ENCODE results near the gene TNFAIP8L1.

The TNFAIP8L1 gene

DNA sequence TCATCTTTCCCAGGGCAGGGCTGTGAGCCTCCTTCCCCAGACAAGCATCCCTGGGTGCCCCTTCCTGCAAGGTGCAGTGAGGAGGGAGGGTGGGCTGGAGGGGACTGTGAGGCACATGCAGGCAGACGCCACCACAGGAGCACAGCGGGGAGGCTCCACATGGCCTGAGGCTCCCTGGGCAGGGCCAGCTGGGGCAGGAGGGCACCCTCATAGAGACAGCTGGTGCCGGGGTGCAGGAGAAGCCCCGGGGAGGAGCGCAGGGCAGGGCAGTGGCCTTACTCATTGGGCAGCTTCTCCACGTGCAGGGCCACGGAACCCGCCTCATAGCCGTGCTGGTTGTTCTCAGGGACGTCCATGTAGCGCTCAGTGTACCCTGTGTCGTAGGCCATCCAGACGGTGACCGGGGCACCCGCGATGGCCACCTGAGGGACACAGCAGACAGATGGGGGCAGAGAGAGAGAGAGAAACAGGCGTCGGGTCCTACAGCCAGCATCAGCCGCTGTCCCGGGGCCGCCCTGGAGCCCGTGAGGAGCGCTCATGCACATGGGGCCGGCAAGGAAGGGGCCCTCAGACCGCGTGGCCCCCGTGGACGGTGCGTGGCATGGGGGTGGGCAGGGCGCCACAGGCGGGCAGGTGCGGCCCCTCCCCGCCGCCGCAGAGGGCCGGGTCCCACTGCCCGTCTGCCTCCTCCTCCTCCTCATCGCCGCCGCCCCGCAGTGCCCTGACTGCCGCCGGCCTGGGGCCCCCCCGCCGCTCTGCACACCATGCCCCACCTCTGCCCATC lies 43.3 kb downstream of the TNFAIP8L1 start:
- no peak for DNase-seq

DNA sequence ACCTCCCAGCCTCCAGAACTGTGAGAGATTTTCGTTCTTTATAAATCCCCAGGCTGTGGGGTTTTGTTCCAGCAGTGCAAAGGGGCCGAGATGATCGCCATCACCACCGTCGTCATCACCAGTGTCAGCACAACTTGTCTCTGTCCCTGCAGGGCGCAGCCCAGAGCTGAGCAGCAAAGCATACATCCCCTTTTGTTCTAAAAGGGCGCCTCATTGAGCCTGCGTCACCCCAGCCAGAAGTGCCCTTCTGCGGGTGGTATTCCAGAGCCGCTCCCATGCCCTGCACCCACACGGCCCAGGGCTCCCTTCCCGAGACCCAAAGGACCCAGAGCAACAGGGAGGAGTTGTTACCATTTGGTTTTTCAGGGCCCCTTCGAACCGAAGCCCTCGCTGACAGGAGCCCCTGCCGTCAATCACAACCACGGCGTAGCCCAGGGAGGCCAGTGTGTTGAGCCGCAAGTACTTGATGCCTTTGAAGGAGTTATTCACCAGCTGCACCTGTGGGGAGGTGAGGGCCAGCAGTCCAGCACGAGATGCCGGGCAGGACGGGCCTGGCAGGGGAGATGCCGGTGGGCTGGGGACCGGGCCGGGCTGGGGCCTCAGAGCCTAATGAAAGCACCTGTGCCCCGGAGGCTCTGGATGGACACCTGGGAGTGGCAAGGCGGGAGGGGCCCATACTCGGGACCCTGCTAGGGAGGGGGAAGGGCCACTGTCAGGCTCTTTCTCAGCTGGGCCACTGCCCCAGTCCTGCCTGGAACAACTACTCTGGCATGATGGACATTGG lies 45.2 kb downstream of the TNFAIP8L1 start:
- DNase-seq: no peak

DNA sequence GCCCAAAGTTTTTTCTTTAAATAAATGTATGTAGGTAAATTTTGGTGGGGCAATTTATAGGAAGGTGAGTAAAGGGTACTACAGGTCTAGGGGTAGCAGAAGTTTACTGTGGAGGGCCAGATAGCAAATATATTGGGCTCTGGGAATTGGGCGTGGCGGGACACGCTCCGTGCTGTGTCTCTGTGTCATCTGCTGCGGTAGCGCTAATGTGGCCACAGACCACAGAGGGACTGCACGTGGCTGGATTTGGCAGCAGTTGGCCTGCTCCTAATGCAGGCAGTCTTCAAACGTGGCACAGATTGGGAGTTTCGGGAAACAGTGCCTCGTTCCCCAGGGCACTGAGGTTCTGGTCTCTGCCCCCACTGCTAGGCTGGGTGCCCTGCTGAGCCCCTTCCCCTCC lies 47.4 kb downstream of the TNFAIP8L1 start:
- no peak for DNase-seq

DNA sequence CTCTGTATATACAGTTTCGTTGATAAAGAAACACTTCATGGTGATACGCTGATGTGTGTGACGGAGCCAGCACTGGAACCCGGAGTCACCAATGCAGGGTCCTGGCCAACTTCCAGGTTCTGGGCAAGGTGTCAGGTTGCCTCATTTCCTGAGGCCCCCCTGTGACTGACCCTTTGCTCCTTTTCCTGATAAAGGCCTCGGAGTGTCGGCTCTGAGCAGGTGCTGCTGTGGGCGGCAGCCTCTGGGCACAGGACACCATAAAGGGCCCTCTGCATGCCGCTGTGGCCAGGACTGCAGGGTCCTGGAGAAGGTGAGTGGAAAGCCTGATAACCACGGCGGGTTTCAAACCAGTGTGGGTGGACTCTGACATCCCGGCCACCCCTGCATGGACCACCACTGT lies 48.1 kb downstream of the TNFAIP8L1 start:
- DNase-seq: no peak

DNA sequence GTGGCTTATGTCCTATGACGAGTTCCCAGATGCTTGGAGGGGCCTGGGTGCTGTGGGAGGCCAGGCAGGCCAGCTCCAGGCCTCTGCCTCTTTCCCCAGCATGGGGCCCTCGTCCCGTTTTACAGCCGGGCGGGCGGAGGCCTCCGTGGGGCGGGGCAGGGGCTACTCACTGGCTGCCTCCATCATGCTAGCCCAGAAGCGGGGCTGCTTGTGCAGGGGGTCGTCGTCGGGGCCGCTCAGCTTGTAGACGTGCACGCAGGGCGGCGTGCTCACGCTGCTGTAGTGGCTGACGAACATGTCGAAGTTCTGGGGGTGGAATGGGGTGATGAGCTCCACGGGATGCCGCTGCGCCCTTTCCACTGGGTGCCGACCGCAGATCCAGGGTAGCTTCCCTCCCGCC lies 49.3 kb downstream of the TNFAIP8L1 start:
- DNase-seq: no peak

DNA sequence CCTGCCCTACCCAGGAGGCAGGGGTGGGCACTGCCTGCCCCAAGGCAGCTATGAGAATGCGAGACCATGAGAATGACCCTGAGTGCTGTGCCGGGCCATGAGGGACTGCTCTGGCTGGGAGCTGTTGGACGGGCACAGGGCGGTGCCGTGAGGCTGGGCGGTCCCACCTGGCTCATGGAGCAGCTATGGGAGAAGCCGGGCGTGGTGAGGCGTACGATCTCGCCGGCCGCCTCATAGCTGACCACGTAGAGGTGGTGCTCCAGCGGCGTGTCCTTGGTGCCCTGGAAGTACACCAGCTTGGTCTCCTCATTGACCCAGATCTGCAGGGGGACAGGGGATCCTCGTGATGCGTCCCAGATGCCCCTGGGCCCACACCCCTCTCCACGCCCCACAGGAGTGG lies 50.1 kb downstream of the TNFAIP8L1 start:
- DNase-seq: no peak

DNA sequence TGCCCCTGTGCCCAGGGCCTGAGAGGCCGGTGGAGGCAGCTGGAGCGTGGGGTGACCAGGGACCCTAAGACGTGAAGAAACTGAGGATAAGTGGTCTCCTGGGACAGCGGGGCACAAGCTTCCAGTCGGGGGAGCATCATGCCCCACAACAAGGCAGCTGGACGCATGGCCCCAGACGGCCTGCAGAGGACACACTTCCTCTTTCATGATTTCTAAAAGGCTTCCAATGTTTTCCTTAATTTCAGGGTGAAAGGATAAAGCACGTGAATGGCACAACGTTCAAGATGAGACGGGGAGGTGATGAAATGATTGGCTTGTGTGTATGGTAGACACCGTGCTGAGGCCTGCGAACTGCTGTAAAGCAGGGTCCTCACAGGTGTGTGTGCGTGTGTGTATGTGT lies 51.0 kb downstream of the TNFAIP8L1 start:
- DNase-seq: no peak

DNA sequence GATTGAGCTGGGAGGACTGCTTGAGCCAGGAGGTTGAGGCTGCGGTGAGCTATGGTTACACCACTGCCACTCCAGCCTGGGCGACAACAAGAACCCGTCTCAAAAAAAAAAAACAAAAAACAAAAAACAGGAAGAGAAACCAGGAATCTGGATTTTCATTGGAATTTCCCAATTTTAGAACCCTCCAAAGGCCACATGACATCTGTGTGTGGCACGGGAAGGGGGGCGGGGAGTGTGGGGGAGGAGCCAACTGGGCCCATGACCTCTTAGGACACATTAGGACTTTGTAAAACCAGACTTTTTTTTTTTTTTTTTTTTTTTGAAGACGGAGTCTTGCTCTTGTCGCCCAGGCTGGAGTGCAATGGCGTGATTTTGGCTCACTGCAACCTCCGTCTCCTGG lies 52.1 kb downstream of the TNFAIP8L1 start:
- DNase-seq: no peak

DNA sequence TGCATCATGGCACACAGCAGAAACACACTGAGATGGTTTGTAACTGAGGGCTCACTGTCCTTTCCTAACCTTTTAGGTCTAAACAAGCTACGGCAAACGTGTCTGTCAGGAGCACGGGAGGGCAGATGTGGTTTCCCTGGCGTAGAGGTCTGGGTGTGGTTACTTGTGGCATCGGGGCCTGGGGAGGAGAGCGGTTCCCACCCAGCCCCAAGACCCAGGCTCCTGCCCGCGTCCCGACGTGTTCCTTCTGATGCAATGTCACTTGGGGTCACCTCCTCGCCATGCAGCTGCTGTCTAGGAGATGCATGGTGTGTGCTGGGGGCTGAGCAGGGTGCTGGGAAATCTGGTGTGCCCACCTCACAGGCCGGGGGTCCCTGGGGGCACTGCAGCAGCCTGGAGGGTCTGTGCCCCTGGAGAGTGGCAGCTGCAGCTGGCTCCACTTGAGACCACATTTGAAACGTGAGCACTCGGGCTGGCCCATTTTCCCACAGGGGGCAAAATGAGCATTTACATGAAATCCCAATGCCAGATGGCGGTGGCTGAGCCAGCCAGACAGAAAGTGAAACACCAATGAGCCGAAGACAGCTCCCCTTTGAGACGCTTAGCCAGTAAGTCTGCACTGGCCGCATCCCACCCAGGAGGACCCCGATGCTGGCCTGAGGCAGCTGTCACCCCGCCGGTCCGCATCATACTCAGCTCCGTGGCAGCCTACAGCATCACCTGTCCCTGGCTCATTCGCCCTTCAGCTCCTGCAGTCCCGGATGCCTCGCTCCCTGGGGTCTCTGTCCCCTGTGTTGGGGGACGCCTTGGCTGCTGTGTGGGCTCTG lies 53.1 kb downstream of the TNFAIP8L1 start:
- no peak for DNase-seq

DNA sequence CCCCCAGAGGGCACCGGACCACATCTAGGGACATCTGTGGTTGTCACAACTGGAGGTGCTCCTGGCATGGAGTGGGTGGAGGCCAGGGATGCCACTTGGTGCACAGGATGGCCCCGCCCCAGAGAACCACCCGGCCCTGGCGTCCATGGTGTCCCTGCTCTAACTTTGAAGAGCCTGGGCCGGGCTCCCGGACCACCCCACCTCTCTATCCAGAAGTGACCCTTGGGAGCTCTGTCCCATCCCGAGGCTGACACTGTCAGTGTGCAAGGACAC lies 53.7 kb downstream of the TNFAIP8L1 start:
- no peak for DNase-seq

DNA sequence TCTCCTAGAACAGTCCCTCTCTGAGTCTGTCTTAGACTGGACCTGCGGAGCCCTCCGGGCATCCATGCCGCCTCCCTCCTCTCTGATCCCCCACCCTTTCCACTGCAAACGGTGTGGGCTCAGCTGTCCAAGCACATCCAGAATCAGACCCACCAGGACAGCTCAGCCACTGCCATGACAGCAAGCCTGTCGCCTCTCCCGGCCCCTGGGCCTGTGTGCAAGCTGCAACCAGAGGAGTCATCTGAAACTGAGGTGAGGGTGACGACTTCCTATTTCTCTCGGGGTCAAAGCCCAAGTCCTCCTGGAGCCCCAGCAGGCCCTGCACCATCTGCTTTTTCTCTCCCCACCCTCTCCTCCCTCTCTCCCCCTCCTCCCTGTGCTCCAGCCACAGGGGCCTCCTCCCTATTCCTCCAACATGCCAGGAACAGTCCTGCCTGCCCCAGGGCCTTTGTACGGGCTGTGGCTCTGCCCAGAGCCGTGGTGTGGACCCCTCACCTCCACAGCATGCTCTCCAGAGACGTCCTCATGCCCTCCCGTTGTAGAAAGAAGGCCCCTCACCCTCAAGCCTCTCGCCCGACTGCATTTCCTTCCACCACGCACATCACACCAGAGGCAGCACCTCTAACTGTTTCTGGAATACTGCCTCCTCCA lies 54.3 kb downstream of the TNFAIP8L1 start:
- no peak for DNase-seq

DNA sequence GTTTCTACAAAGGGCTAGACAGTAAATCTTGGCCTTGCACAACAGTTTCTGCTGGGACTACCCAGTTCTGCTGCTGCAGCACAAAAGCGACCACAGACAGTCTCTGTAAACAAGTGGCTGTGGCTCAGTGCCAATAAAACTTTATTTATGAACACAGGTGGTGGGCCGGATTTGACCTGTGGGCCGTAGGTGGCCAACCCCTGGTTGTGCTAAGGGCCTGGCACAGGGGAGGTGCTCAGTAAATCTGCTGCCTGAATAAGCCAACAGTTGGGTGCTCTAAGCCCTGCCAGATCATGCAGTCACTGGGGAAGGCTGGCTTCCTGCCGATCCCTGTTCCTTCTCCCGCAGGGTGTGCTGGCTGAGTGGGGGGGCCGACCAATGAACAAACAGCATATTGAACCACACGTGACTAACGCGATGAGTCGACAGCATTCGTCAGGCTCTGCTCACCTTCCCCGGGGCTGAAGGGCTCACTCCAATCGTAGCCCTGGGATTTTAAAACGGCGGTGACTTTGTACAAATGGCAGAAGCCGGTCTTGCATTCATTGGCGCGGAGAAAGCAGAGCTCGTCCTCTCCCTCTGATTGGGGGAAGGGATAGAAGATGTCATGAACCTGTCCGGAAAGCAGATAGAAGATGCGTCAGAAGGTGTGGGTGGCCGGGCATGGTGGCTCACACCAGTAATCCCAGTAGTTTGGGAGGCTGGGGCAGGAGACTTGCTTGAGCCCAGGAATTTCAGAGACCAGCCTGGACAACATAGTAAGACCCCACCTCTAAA lies 55.1 kb downstream of the TNFAIP8L1 start:
- DNase-seq: no peak

DNA sequence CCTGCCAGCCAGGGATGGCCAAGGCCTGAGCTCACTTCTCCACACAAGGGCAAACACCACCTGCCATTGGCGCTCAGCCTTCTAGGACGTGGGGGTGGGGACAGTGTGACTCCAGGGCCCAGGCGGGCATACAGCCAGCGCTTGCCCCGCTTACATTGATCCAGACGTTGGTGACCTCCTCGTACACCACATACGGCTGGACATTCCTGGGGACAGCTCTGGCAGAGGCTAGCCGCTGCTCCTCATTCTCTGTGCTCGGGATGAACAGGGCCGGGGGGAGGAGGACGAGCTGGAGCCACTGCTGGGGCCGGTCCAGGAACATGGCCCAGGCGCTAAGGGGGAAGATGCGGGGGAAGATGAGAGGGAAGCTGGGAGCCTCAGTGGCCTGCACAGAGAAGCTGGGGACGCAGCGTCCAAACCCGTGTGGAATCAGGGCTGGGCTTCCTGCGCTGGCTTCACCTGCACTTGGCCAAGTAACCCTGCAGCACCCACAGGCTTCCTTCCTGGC lies 56.0 kb downstream of the TNFAIP8L1 start:
- DNase-seq: no peak

DNA sequence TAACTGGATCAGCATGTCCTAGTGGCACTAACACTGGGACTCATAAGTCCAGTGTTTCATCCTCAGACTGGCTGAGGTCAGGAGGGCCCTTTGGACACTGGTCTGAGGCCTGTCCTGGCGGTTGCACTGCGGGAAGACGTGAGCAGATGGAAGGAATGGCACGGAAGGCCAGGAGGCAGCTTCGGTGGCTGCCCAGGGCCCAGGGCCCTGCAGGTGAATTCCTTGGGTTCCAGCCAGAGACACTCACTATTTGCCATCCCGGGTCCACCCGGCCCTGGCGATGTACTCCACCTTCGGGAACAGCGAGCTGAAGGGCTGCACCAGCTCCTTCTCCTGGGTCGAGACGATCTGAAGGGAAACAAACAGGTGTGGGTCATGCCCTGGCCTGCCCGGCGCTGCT lies 58.0 kb downstream of the TNFAIP8L1 start:
- DNase-seq: no peak

DNA sequence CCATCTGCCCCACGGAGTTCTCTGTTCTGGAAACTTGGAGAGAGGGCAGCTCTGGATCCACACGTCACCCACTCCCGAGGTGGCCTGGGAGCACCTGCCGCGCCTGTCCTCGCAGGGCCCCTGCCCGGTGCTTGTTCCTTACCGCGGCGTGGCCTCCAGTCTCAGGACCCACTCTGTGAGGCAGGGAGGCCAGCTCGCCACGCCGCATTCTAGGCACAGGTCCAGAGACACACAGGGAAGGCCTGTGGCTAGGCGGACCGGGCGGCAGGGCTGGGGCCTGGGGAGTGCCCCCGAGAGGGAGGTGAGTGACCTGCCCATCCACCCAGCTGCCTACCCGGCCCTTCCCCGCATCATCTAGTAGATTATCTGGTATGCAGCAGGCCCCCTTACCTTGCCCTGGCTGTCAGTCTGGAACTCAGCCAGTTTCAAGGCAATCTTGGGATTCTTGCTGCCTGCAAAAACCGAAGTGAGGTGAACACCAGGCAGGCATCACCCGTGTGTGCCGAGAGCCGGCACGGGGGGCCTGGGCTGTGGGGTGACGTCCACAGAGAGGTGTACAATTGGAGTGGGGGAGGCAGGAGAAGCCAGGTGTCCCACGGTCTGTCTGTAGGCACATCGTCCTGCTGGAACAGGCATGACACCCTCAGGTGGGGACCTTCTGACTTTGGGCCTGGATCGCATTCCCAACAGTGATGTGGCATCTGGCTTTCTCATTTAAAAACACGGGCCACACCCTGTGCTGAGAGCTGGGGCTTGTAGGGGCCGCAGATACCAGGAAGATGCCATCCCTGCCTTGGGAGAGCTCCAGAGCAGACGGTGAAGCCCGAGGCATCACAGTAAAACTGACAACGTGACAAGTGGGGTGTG lies 60.7 kb downstream of the TNFAIP8L1 start:
- no peak for DNase-seq

DNA sequence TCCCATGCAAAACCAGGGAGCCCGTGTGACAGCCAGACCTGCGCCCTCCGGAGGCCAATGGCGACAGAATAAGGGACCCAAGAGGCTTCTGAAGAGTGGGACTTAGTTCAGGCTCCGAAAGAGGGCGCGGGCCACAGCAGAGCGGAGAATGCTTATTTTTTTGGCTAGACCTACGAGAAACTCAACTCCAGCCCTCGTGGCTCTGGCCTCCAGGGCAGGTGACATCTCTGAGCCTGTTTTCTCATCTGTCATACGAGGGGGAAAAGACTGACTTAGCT lies 61.3 kb downstream of the TNFAIP8L1 start:
- no peak for DNase-seq

DNA sequence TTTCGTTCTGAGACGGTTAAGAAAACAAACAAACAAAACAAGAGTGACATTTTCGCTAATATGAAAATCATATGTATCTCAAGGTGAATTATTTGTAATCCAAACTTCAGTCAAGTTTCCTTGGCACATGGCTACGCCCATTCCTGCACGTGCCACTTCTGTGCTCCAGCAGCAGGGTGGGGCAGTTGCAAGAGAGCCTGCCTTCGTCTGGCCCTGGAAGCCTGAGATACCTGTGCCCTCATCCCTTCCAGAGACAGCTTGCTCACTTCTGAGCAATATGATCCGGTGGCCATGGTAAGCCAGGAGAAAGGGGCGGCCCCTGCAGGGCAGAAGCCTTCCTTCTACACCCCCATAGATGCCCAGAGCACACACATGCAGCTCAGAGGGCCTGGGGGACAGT lies 62.2 kb downstream of the TNFAIP8L1 start:
- DNase-seq: no peak

DNA sequence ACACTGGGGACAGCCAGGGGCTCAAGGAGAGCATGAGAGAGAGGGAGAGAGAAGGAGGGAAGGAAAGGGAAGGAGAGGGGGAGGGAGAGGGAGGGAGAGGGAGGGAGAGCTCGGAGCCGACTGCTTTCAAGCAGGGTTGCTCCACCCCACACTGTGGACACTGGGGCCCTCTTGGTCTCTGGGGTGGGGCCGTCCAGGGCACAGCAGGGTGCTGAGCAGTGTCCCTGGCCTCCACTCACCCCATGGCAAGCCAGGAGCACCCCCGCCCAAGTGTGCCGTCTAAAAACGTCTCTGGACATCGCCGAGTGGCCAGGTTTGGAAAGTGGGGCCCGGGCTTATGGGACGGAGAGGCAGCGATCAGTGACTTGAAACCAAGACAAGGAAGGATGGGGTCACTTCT lies 63.4 kb downstream of the TNFAIP8L1 start:
- no peak for DNase-seq

DNA sequence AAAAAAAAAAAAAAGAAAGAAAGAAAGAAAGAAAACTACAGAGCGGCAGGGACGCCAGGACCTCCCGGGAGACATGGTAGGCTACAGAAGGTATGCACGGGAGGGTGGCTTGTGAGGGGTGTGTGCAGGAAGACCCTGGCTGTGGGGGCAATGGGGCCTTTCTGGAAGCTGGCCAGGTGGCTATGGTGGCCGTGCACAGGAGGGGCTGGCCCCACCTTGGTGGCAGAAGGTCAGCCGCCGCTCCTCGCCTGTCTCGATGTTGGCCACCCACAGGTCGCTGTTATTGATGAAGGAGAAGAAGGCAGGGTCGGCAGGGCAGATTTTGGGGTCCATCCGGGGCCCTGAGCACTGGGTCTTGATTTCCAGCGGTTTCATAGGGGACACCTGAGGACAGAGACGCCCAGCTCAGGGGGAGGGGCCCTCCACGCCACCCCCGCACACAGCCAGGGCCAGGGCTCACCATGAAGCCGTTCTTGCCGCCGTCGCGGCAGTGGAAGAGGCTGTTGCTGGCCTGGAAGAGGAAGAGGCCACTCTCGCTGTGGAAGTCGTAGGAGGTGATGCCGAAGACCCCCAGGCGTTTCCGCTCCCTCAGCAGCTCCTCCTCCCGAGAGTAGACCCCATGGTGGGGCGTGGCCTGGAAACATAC lies 64.5 kb downstream of the TNFAIP8L1 start:
- no peak for DNase-seq

DNA sequence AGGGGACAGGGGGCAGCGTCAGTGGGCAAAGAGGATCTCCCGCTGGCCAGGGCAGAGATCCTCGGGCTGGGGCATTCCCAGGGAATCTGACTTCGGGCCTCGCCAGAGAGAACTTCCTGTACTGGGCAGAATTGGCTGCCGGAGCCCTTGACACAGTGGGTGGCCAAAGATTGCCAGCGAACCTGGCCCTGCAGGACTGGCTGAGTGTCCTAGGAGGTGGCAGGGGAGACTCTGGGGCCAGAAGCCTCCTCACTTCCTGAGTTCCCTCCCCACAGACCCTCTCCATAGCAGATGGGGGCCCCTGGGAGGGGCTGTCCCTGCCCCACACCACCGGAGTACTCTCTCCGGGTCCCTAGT lies 65.0 kb downstream of the TNFAIP8L1 start:
- DNase-seq: no peak

Measured in CD4-positive, alpha-beta T cell treated with Interleukin-17A for 4 hours (primary cell).